ENCODE measurements around the gene FANCD2OS. TPM values are rescaled to one million over a fixed set of nuclear protein-coding genes. Genes with fewer than 3 reads are reported as not detected.
"Not testable (repeated sequence)": the region's sequence is repeated elsewhere in the genome, so short reads cannot be mapped to it uniquely, and the experiment has no call there.

Gene FANCD2OS
- total and polyA plus RNA-seq, 10 donors = not detected

- no peaks in the 10 kb centered on the region for H3K9me3 ChIP-seq
- WGBS, 5 donors = 95 to 99% (median 97%) methylated on average over 3 of the region's 3 CpGs
- no peak overlapping the region for H3K4me3 ChIP-seq
Observed at GRCh38 chr3:10093678-10094077, 14.4 kb downstream of the FANCD2OS start.

GRCh38 chr3:10091387-10091786 is 16.7 kb downstream of the FANCD2OS start:
- H3K4me3 ChIP-seq; H3K27me3 ChIP-seq (replicated peaks in 1 of 7); DNase-seq; H3K4me1 ChIP-seq; intact Hi-C loops (cut with DNase I; ENCODE audit: low total_unique reads); H3K27ac ChIP-seq; H3K9me3 ChIP-seq: not testable (repeated sequence)
- peaks cover 0 to 94% (median 4%) of the 10 kb centered on the region in 6 donors for H3K36me3 ChIP-seq
- WGBS, 5 donors = 94 to 100% (median 100%) methylated on average over 1 to 2 of the region's 2 CpGs

More at GRCh38 chr3:10093678-10094077, 14.4 kb downstream of the FANCD2OS start:
- H3K27ac ChIP-seq = no peak overlapping the region
- no peak for DNase-seq
- TF ChIP-seq POLR2AphosphoS5 (IDR thresholded peaks at IDR 0.05) (no peak), CTCF (IDR thresholded peaks at IDR 0.05 in 8 of 11, conservative IDR thresholded peaks at IDR 0.05 in 3 of 11) (no peak), POLR2A (IDR thresholded peaks at IDR 0.05) (no peak)
- intact Hi-C loops (cut with DNase I; ENCODE audit: low total_unique reads) = no loop called here
- no peaks in the 10 kb centered on the region for H3K4me1 ChIP-seq
- H3K27me3 ChIP-seq (replicated peaks in 1 of 7) = no peaks in the 10 kb centered on the region
- H3K36me3 ChIP-seq = peaks cover 0 to 92% (median 4%) of the 10 kb centered on the region in 6 donors

GRCh38 chr3:10090774-10091173 is 17.3 kb downstream of the FANCD2OS start:
- H3K4me1 ChIP-seq; intact Hi-C loops (cut with DNase I; ENCODE audit: low total_unique reads); H3K4me3 ChIP-seq; H3K9me3 ChIP-seq; H3K27me3 ChIP-seq (replicated peaks in 1 of 7); DNase-seq; H3K27ac ChIP-seq: not testable (repeated sequence)
- 93% methylated on average over 1 of the region's 1 CpG; no CpG with 5 or more reads in 4 of the 5 donors for WGBS, 5 donors
- H3K36me3 ChIP-seq = peaks cover 0 to 94% (median 4%) of the 10 kb centered on the region in 6 donors

GRCh38 chr3:10090179-10090578 is 17.9 kb downstream of the FANCD2OS start:
- no peak overlapping the region for H3K4me3 ChIP-seq
- no peaks in the 10 kb centered on the region for H3K4me1 ChIP-seq
- WGBS, 5 donors = 95 to 99% (median 98%) methylated on average over 6 of the region's 6 CpGs
- no peaks in the 10 kb centered on the region for H3K9me3 ChIP-seq
- no peaks in the 10 kb centered on the region for H3K27me3 ChIP-seq (replicated peaks in 1 of 7)
- peaks cover 0 to 94% (median 4%) of the 10 kb centered on the region in 6 donors for H3K36me3 ChIP-seq
- no peak for DNase-seq
- intact Hi-C loops (cut with DNase I; ENCODE audit: low total_unique reads) = no loop called here
- TF ChIP-seq POLR2AphosphoS5 (IDR thresholded peaks at IDR 0.05) (no peak), CTCF (IDR thresholded peaks at IDR 0.05 in 8 of 11, conservative IDR thresholded peaks at IDR 0.05 in 3 of 11) (no peak), POLR2A (IDR thresholded peaks at IDR 0.05) (no peak)
- no peak overlapping the region for H3K27ac ChIP-seq

GRCh38 chr3:10088256-10088655 is 19.8 kb downstream of the FANCD2OS start:
- WGBS, 5 donors = 93 to 97% (median 96%) methylated on average over 4 of the region's 4 CpGs
- no peaks in the 10 kb centered on the region for H3K27me3 ChIP-seq (replicated peaks in 1 of 7)

More at GRCh38 chr3:10088256-10088655, 19.8 kb downstream of the FANCD2OS start:
- no peaks in the 10 kb centered on the region for H3K4me1 ChIP-seq
- peaks cover 0 to 95% (median 6%) of the 10 kb centered on the region in 6 donors for H3K36me3 ChIP-seq
- no peak overlapping the region for H3K4me3 ChIP-seq
- no peak overlapping the region for H3K27ac ChIP-seq
- no peak for DNase-seq
- intact Hi-C loops (cut with DNase I; ENCODE audit: low total_unique reads) = no loop called here
- no peaks in the 10 kb centered on the region for H3K9me3 ChIP-seq
- TF ChIP-seq CTCF (IDR thresholded peaks at IDR 0.05 in 8 of 11, conservative IDR thresholded peaks at IDR 0.05 in 3 of 11) = no peak
- TF ChIP-seq POLR2A (IDR thresholded peaks at IDR 0.05) = no peak
- no peak for TF ChIP-seq POLR2AphosphoS5 (IDR thresholded peaks at IDR 0.05)

Data from spleen (tissue), 11 donors.